GM23338 (cell line): ENCODE results near the gene MYO18B.

Experiments
- CREB1 ChIP-seq: fragments of 250-450 bp; sonication (Bioruptor Pico); IDR thresholded peaks from 2 replicates; pipeline ENCODE4 v1.5.0; 2020; ENCODE audit warnings: low read depth, mild to moderate bottlenecking, moderate library complexity
- CTCF ChIP-seq, 2 experiments: fragments of 200-600 bp in 1 of 2; sonication (generic) in 1 of 2; conservative IDR thresholded peaks; 2 replicates each; pipeline versions ENCODE4 v1.5.1 to v1.6.1; 2016 to 2017; ENCODE audit warnings: antibody characterized with exemption in 2 of 2, low read depth in 2 of 2, mild to moderate bottlenecking in 2 of 2, moderate library complexity in 1 of 2
- EZH2 ChIP-seq: fragments of 200-600 bp; sonication (generic); IDR thresholded peaks from one replicate; pipeline ENCODE4 v1.8.0; 2017; ENCODE audit warnings: antibody characterized with exemption, mild to moderate bottlenecking, low read depth; ENCODE audit not compliant: unreplicated experiment

GRCh38 chr22:26075251-26075650, 333.3 kb downstream of the MYO18B start:
- TF ChIP-seq CTCF (conservative IDR thresholded peaks at IDR 0.05; ENCODE audit: low read depth in 2 of 2) (no peak), EZH2 (no peak), CREB1 (CRISPR knock-in tag) (no peak)
